HG02610 (cell line): ENCODE measurements around the gene TENM4.

ENCODE experiments used
- ATAC-seq: cut with Tn5 transposase; IDR thresholded peaks from one replicate; pipeline ENCODE4 v1.9.1; 2021; ENCODE audit warnings: mild to moderate bottlenecking, moderate library complexity; ENCODE audit not compliant: unreplicated experiment

The TENM4 gene

GRCh38 chr11:79098146-79098545, 342.7 kb downstream of the TENM4 start:
- ATAC-seq: no peak

GRCh38 chr11:79097246-79097875, 343.5 kb downstream of the TENM4 start:
- no peak for ATAC-seq

- no peak for ATAC-seq
Measured at GRCh38 chr11:79095424-79095823, 345.4 kb downstream of the TENM4 start.

- ATAC-seq: no peak
Measured at GRCh38 chr11:79094616-79095015, 346.2 kb downstream of the TENM4 start.

- ATAC-seq: no peak
Measured at GRCh38 chr11:79092791-79093353, 348.0 kb downstream of the TENM4 start.

- ATAC-seq: no peak
Measured at GRCh38 chr11:79090191-79090705, 350.6 kb downstream of the TENM4 start.

- no peak for ATAC-seq
Measured at GRCh38 chr11:79089601-79090000, 351.2 kb downstream of the TENM4 start.

- ATAC-seq: no peak
Measured at GRCh38 chr11:79088967-79089366, 351.9 kb downstream of the TENM4 start.

- ATAC-seq: no peak
Measured at GRCh38 chr11:79087961-79088318, 352.9 kb downstream of the TENM4 start.

GRCh38 chr11:79087238-79087960, 353.4 kb downstream of the TENM4 start:
- ATAC-seq: no peak

- ATAC-seq: no peak
Measured at GRCh38 chr11:79086056-79086455, 354.8 kb downstream of the TENM4 start.

- no peak for ATAC-seq
Measured at GRCh38 chr11:79084382-79084781, 356.4 kb downstream of the TENM4 start.

- ATAC-seq: no peak
Measured at GRCh38 chr11:79083352-79083751, 357.5 kb downstream of the TENM4 start.

GRCh38 chr11:79082907-79083306, 357.9 kb downstream of the TENM4 start:
- ATAC-seq: no peak

- no peak for ATAC-seq
Measured at GRCh38 chr11:79082280-79082679, 358.6 kb downstream of the TENM4 start.

GRCh38 chr11:79081471-79082031, 359.3 kb downstream of the TENM4 start:
- no peak for ATAC-seq

GRCh38 chr11:79080551-79080950, 360.3 kb downstream of the TENM4 start:
- ATAC-seq: no peak

GRCh38 chr11:79078999-79079398, 361.8 kb downstream of the TENM4 start:
- no peak for ATAC-seq

- no peak for ATAC-seq
Measured at GRCh38 chr11:79078456-79078855, 362.4 kb downstream of the TENM4 start.

GRCh38 chr11:79077702-79078330, 363.0 kb downstream of the TENM4 start:
- ATAC-seq: no peak

- ATAC-seq: no peak
Measured at GRCh38 chr11:79076526-79077115, 364.2 kb downstream of the TENM4 start.
